Neural cell (in vitro differentiated cells): Measurements from ENCODE around the gene PIWIL1. TPM values are rescaled to one million over a fixed set of nuclear protein-coding genes. Genes with fewer than 3 reads are reported as not detected.

Source experiments
- H2AFZ ChIP-seq: fragments of 200-600, 300-800 bp; sonication (generic), shearing (Covaris generic); 2 replicates; pipeline ENCODE4 v1.6.0; 2014; ENCODE audit warnings: low read depth, mild to moderate bottlenecking, antibody characterized with exemption, low read length, moderate library complexity
- H3F3A ChIP-seq: fragments of 200-600 bp; shearing (Covaris generic); 2 replicates; pipeline ENCODE4 v1.6.1; 2016; ENCODE audit warnings: mild to moderate bottlenecking, moderate library complexity, mixed read lengths, antibody characterized with exemption, low read length; ENCODE audit not compliant: insufficient read depth, poor library complexity, severe bottlenecking
- H3K27ac ChIP-seq: fragments of 200-600, 300-800 bp; sonication (generic), shearing (Covaris generic); 2 replicates; pipeline ENCODE4 v1.5.1; 2014; ENCODE audit warnings: mild to moderate bottlenecking, low read length, moderate library complexity
- H3K27me3 ChIP-seq: fragments of 300-800, 200-600 bp; sonication (generic), shearing (Covaris generic); 2 replicates; pipeline ENCODE4 v1.6.0; 2014; ENCODE audit warnings: mild to moderate bottlenecking, low read depth, low read length, moderate library complexity; ENCODE audit not compliant: insufficient read depth
- H3K36me3 ChIP-seq: fragments of 300-800, 200-600 bp; sonication (generic), shearing (Covaris generic); 2 replicates; pipeline ENCODE4 v1.5.1; 2014; ENCODE audit warnings: mild to moderate bottlenecking, antibody characterized with exemption, low read length, moderate library complexity; ENCODE audit not compliant: insufficient read depth
- H3K4me2 ChIP-seq: fragments of 300-800, 200-600 bp; sonication (generic), shearing (Covaris generic); 2 replicates; pipeline ENCODE4 v1.6.0; 2014; ENCODE audit warnings: mild to moderate bottlenecking, low read length
- H3K4me3 ChIP-seq: fragments of 300-800, 200-600 bp; sonication (generic), shearing (Covaris generic); 2 replicates; pipeline ENCODE4 v1.5.1; 2014; ENCODE audit warnings: mild to moderate bottlenecking, low read length, moderate library complexity
- H3K79me2 ChIP-seq: fragments of 200-600 bp; shearing (Covaris generic); replicated peaks from 2 replicates; pipeline ENCODE4 v1.6.0; 2014; ENCODE audit warnings: mild to moderate bottlenecking, low read length, moderate library complexity; ENCODE audit not compliant: insufficient read depth
- H3K9ac ChIP-seq: fragments of 300-800, 200-600 bp; sonication (generic), shearing (Covaris generic); 2 replicates; pipeline ENCODE4 v1.6.1; 2016; ENCODE audit warnings: mild to moderate bottlenecking, low read length, mixed read lengths
- H3K9me2 ChIP-seq: fragments of 200-600 bp; shearing (Covaris generic); 2 replicates; pipeline ENCODE4 v1.6.1; 2016; ENCODE audit warnings: mild to moderate bottlenecking, low read length, mixed read lengths; ENCODE audit not compliant: insufficient read depth
- H3K9me3 ChIP-seq: fragments of 200-600, 300-800 bp; sonication (generic), shearing (Covaris generic); 2 replicates; pipeline ENCODE4 v1.6.1; 2016; ENCODE audit warnings: mild to moderate bottlenecking, mixed run types, low read length, moderate library complexity, mixed read lengths
- H4K20me1 ChIP-seq: fragments of 200-600 bp; shearing (Covaris generic); 2 replicates; pipeline ENCODE4 v1.6.1; 2016; ENCODE audit warnings: mild to moderate bottlenecking, mixed run types; ENCODE audit not compliant: insufficient read depth
- EP300 ChIP-seq: fragments of 450-650 bp; conservative IDR thresholded peaks from 2 replicates; pipeline ENCODE4 v1.6.1; 2014; ENCODE audit warnings: antibody characterized with exemption, mild to moderate bottlenecking, moderate library complexity; ENCODE audit not compliant: poor library complexity, severe bottlenecking
- EZH2 ChIP-seq: fragments of 200-600, 300-800 bp; shearing (Covaris generic), sonication (generic); IDR thresholded peaks from 2 replicates; pipeline ENCODE4 v1.6.1; 2014; ENCODE audit warnings: antibody characterized with exemption, low read length, borderline replicate concordance, mild to moderate bottlenecking; ENCODE audit not compliant: insufficient read depth, poor library complexity, severe bottlenecking
- MXI1 ChIP-seq: fragments of 450-650 bp; conservative IDR thresholded peaks from 2 replicates; pipeline ENCODE4 v1.6.1; 2014; ENCODE audit warnings: antibody characterized with exemption, mild to moderate bottlenecking; ENCODE audit not compliant: poor library complexity, severe bottlenecking
- POLR2AphosphoS5 ChIP-seq: IDR thresholded peaks from 2 replicates; pipeline ENCODE4 v1.6.1; 2012
- RAD21 ChIP-seq: fragments of 450-650 bp; conservative IDR thresholded peaks from 2 replicates; pipeline ENCODE4 v1.6.1; 2014; ENCODE audit warnings: antibody characterized with exemption, mild to moderate bottlenecking, moderate library complexity
- REST ChIP-seq: IDR thresholded peaks from 2 replicates; pipeline ENCODE4 v1.6.1; 2012; ENCODE audit warnings: borderline replicate concordance
- SMC3 ChIP-seq: fragments of 450-650 bp; conservative IDR thresholded peaks from 2 replicates; pipeline ENCODE4 v1.6.1; 2014; ENCODE audit warnings: antibody characterized with exemption, mild to moderate bottlenecking, moderate library complexity; ENCODE audit not compliant: poor library complexity
- TAF1 ChIP-seq: IDR thresholded peaks from 2 replicates; pipeline ENCODE4 v1.6.1; 2012; ENCODE audit warnings: low read depth
- polyA plus RNA-seq: library from polyadenylated mRNA; depleted of rRNA; stranded (reverse); fragments of >200 nt; gene quantifications from 2 replicates; pipeline ENCODE4 v1.2.3, GENCODE V29; 2014
- TF ChIP-seq, protein P1 (sequence below): fragments of 450-650 bp; IDR thresholded peaks from 2 replicates; pipeline ENCODE4 v1.5.1; 2014; ENCODE audit warnings: antibody characterized with exemption, mild to moderate bottlenecking, moderate library complexity; ENCODE audit not compliant: poor library complexity, severe bottlenecking

PIWIL1 gene
- polyA plus RNA-seq, 1 donor from 2014 or later, result not detected

DNA sequence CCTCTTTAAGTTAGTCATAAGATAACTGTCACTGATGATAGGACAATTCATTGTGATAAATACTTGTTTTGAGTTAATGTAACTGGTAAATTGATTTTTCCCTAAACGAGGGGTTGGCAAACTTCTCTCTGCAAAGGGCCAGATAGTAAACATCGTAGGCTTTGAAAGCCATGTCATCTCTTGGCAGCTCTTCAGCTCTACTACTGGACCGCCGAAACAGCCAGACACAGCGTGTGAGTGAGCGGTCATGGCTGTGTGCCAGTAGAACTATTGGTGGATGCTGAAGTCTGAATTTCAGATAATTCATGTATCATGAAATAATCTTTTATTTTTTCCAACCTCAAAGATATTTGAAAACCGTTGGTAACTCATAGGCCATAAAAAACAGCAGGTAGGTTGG lies 9.9 kb downstream of the PIWIL1 start:
- Histone ChIP-seq H3K27ac (no peak overlapping the region), H3K9ac (no peak overlapping the region), H3K27me3 (no peaks in the 10 kb centered on the region), H3K36me3 (no peaks in the 10 kb centered on the region), H3K4me3 (no peak overlapping the region), H4K20me1 (no peaks in the 10 kb centered on the region), H2AFZ (no peak overlapping the region), H3F3A (no peaks in the 10 kb centered on the region), H3K79me2 (no peaks in the 10 kb centered on the region), H3K9me2 (no peaks in the 10 kb centered on the region), H3K4me2 (no peak overlapping the region), H3K9me3 (no peaks in the 10 kb centered on the region)
- TF ChIP-seq SMC3 (no peak), REST (no peak), EZH2 (no peak), TAF1 (no peak), RAD21 (no peak), EP300 (no peak), POLR2AphosphoS5 (no peak), MXI1 (no peak)
- TF ChIP-seq, protein P1, sequence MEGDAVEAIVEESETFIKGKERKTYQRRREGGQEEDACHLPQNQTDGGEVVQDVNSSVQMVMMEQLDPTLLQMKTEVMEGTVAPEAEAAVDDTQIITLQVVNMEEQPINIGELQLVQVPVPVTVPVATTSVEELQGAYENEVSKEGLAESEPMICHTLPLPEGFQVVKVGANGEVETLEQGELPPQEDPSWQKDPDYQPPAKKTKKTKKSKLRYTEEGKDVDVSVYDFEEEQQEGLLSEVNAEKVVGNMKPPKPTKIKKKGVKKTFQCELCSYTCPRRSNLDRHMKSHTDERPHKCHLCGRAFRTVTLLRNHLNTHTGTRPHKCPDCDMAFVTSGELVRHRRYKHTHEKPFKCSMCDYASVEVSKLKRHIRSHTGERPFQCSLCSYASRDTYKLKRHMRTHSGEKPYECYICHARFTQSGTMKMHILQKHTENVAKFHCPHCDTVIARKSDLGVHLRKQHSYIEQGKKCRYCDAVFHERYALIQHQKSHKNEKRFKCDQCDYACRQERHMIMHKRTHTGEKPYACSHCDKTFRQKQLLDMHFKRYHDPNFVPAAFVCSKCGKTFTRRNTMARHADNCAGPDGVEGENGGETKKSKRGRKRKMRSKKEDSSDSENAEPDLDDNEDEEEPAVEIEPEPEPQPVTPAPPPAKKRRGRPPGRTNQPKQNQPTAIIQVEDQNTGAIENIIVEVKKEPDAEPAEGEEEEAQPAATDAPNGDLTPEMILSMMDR, result no peak

DNA sequence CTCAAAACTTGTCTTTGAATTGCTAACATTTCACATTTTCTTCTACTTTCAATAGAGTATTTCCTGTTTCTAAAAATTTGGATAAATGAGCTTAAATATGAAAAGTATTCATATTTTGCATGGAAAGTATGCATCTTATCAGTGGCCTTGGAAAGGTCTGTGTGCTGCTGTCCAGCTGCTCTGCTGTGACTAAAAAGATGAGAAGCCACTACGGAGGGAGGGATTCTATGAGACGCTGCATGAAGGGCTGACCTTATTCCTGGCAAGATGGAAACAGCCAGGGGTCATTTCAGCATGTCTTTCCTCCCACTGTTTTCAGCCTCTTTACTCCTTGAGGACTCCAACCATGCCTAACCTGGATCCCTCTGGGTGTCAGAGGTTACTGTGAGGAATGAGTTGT lies 13.0 kb downstream of the PIWIL1 start:
- Histone ChIP-seq H3K36me3 (no peaks in the 10 kb centered on the region), H3K27ac (no peak overlapping the region), H3K4me3 (no peak overlapping the region), H3K79me2 (no peaks in the 10 kb centered on the region), H3K4me2 (no peak overlapping the region), H2AFZ (no peak overlapping the region), H3F3A (no peaks in the 10 kb centered on the region), H3K27me3 (no peaks in the 10 kb centered on the region), H4K20me1 (no peaks in the 10 kb centered on the region), H3K9me2 (no peaks in the 10 kb centered on the region), H3K9ac (no peak overlapping the region), H3K9me3 (no peaks in the 10 kb centered on the region)
- TF ChIP-seq SMC3 (no peak), MXI1 (no peak), EZH2 (no peak), TAF1 (no peak), POLR2AphosphoS5 (no peak), EP300 (no peak), REST (no peak), RAD21 (no peak)
- TF ChIP-seq, protein P1, result no peak
